Activated T-helper 2 cell treated with anti-CD3 and anti-CD28 coated beads, Interferon-gamma antibody, Interleukin-2, Interleukin-4, amounts not matched to agents 10 μg/mL and 5 μg/mL and 100 μg/mL, durations not matched to agents 14 hours and 24 hours and 36 hours (primary cell): ENCODE measurements around the gene HIVEP1. TPM values are rescaled to one million over a fixed set of nuclear protein-coding genes. Genes with fewer than 3 reads are reported as not detected.
A peak's percentile ranks its signal among the peaks of the same experiment; 100 is the strongest.

Experiments used
- DNase-seq: peaks from one replicate; pipeline ENCODE4 v3.0.0; 2021; ENCODE audit warnings: low spot score
- H3K27ac Mint-ChIP-seq: one replicate; pipeline ENCODE4 v1.8.0; 2021; ENCODE audit warnings: mixed read lengths
- H3K27me3 Mint-ChIP-seq: one replicate; pipeline ENCODE4 v1.8.0; 2021; ENCODE audit warnings: low read depth, mixed read lengths
- H3K36me3 Mint-ChIP-seq: one replicate; pipeline ENCODE4 v1.8.0; 2021; ENCODE audit warnings: low read depth, mixed read lengths
- H3K4me1 Mint-ChIP-seq: one replicate; pipeline ENCODE4 v1.8.0; 2021; ENCODE audit warnings: low read depth, mixed read lengths
- H3K4me3 Mint-ChIP-seq: one replicate; pipeline ENCODE4 v1.8.0; 2021; ENCODE audit warnings: low read depth, mild to moderate bottlenecking, moderate library complexity, mixed read lengths
- H3K9me3 Mint-ChIP-seq: one replicate; pipeline ENCODE4 v1.8.0; 2021; ENCODE audit warnings: mixed read lengths
- intact Hi-C: fragments of 100-400 bp; cut with micrococcal nuclease; formaldehyde crosslinking; loops from one replicate; pipeline ENCODE4 v1.15.1; 2023
- total RNA-seq: library from RNA; stranded (reverse); gene quantifications from 2 replicates; pipeline ENCODE4 v1.2.3, GENCODE V29; 2022

HIVEP1 gene
- total RNA-seq, 1 donor from 2014 or later: 63.8 TPM

GRCh38 chr6:12048609-12049008 is 36.5 kb downstream of the HIVEP1 start:
- no peaks in the 10 kb centered on the region for H3K9me3 Mint-ChIP-seq

GRCh38 chr6:12049165-12049564 is 37.1 kb downstream of the HIVEP1 start:
- intact Hi-C loops: loop anchor here (2.0 kb wide), 1 partner anchor 16 kb away; no protein-coding TSS in a partner anchor
- peaks cover 75% of the 10 kb centered on the region for H3K4me1 Mint-ChIP-seq
- H3K27me3 Mint-ChIP-seq: no peaks in the 10 kb centered on the region
- no peaks in the 10 kb centered on the region for H3K9me3 Mint-ChIP-seq
- no peak for DNase-seq
- H3K4me3 Mint-ChIP-seq: no peak overlapping the region
- peaks cover 52% of the 10 kb centered on the region for H3K36me3 Mint-ChIP-seq
- H3K27ac Mint-ChIP-seq: peak overlapping the region; percentile 79

More at GRCh38 chr6:12048609-12049008, 36.5 kb downstream of the HIVEP1 start:
- Mint-ChIP-seq H3K4me1 (peaks cover 75% of the 10 kb centered on the region), H3K4me3 (no peak overlapping the region), H3K27ac (peak overlapping the region; percentile 79), H3K27me3 (no peaks in the 10 kb centered on the region), H3K36me3 (peaks cover 54% of the 10 kb centered on the region)
- intact Hi-C loops: loop anchor here (2.0 kb wide), 1 partner anchor 16 kb away; no protein-coding TSS in a partner anchor
- no peak for DNase-seq

- H3K4me1 Mint-ChIP-seq: peaks cover 69% of the 10 kb centered on the region
- peak overlapping the region; percentile 91 for H3K27ac Mint-ChIP-seq
- peak; percentile 70 for DNase-seq
- H3K9me3 Mint-ChIP-seq: no peaks in the 10 kb centered on the region
- intact Hi-C loops: loop anchor here (1.0 to 2.0 kb wide), 3 partner anchors 8 to 340 kb away; no protein-coding TSS in a partner anchor
- H3K4me3 Mint-ChIP-seq: peak overlapping the region; percentile 59
- H3K27me3 Mint-ChIP-seq: no peaks in the 10 kb centered on the region
- H3K36me3 Mint-ChIP-seq: peaks cover 53% of the 10 kb centered on the region
Measured at GRCh38 chr6:12051861-12052368, 39.8 kb downstream of the HIVEP1 start.

- intact Hi-C loops: no loop called here
- peak overlapping the region; percentile 56 for H3K4me3 Mint-ChIP-seq
- peak overlapping the region; percentile 85 for H3K27ac Mint-ChIP-seq
- H3K27me3 Mint-ChIP-seq: no peaks in the 10 kb centered on the region
- no peak for DNase-seq
- H3K4me1 Mint-ChIP-seq: peaks cover 56% of the 10 kb centered on the region
- H3K36me3 Mint-ChIP-seq: peaks cover 33% of the 10 kb centered on the region
- H3K9me3 Mint-ChIP-seq: peaks cover 4% of the 10 kb centered on the region
Measured at GRCh38 chr6:12058172-12058961, 46.3 kb downstream of the HIVEP1 start.

GRCh38 chr6:12060780-12061609 is 48.9 kb downstream of the HIVEP1 start:
- Mint-ChIP-seq H3K27me3 (no peaks in the 10 kb centered on the region), H3K36me3 (peaks cover 42% of the 10 kb centered on the region), H3K4me3 (peak overlapping the region; percentile 80), H3K27ac (peak overlapping the region; percentile 88), H3K4me1 (peaks cover 71% of the 10 kb centered on the region), H3K9me3 (peaks cover 4% of the 10 kb centered on the region)
- intact Hi-C loops: loop anchor here (1.0 to 5.0 kb wide), 2 partner anchors 9 to 171 kb away; no protein-coding TSS in a partner anchor
- peak; percentile 71 for DNase-seq

GRCh38 chr6:12062605-12063004 is 50.5 kb downstream of the HIVEP1 start:
- H3K4me1 Mint-ChIP-seq: peaks cover 75% of the 10 kb centered on the region
- no peak overlapping the region for H3K27ac Mint-ChIP-seq
- DNase-seq: no peak
- H3K36me3 Mint-ChIP-seq: peaks cover 39% of the 10 kb centered on the region
- no peak overlapping the region for H3K4me3 Mint-ChIP-seq
- intact Hi-C loops: loop anchor here (5.0 kb wide), 1 partner anchor 170 kb away; no protein-coding TSS in a partner anchor
- H3K9me3 Mint-ChIP-seq: peaks cover 4% of the 10 kb centered on the region
- no peaks in the 10 kb centered on the region for H3K27me3 Mint-ChIP-seq

DNA sequence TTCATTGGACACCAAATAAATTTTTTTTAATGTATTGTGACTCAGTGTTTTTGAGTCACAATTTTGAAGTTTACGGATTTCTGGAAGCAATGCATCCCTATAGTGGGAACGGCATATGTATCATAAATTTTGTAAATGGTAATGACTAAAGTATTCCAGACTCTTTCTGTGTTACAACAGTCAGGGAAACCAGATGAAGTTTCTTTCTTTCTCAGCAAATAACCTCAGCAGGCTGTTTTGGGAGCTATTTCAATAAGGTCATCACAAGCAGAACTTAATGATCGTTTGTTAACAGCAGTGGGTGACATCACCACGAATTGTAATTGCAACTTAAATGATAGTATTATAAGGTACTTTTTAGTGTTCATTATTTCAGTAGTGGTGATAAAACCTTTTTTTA is 52.0 kb downstream of the HIVEP1 start:
- Mint-ChIP-seq H3K4me1 (peaks cover 66% of the 10 kb centered on the region), H3K27me3 (no peaks in the 10 kb centered on the region)
- intact Hi-C loops: loop anchor here (1.0 to 5.0 kb wide), 4 partner anchors 15 to 168 kb away; no protein-coding TSS in a partner anchor

GRCh38 chr6:12064538-12065071 is 52.5 kb downstream of the HIVEP1 start:
- peaks cover 65% of the 10 kb centered on the region for H3K4me1 Mint-ChIP-seq
- H3K27ac Mint-ChIP-seq: peak overlapping the region; percentile 89
- H3K9me3 Mint-ChIP-seq: no peaks in the 10 kb centered on the region
- peak overlapping the region; percentile 38 for H3K4me3 Mint-ChIP-seq
- H3K27me3 Mint-ChIP-seq: no peaks in the 10 kb centered on the region
- intact Hi-C loops: loop anchor here (1.0 to 5.0 kb wide), 4 partner anchors 16 to 168 kb away; no protein-coding TSS in a partner anchor
- no peak for DNase-seq
- peaks cover 29% of the 10 kb centered on the region for H3K36me3 Mint-ChIP-seq

More for the DNA sequence above, 52.0 kb downstream of the HIVEP1 start:
- no peak for DNase-seq
- Mint-ChIP-seq H3K4me3 (peak overlapping the region; percentile 38), H3K9me3 (no peaks in the 10 kb centered on the region), H3K36me3 (peaks cover 33% of the 10 kb centered on the region), H3K27ac (peak overlapping the region; percentile 89)

DNA sequence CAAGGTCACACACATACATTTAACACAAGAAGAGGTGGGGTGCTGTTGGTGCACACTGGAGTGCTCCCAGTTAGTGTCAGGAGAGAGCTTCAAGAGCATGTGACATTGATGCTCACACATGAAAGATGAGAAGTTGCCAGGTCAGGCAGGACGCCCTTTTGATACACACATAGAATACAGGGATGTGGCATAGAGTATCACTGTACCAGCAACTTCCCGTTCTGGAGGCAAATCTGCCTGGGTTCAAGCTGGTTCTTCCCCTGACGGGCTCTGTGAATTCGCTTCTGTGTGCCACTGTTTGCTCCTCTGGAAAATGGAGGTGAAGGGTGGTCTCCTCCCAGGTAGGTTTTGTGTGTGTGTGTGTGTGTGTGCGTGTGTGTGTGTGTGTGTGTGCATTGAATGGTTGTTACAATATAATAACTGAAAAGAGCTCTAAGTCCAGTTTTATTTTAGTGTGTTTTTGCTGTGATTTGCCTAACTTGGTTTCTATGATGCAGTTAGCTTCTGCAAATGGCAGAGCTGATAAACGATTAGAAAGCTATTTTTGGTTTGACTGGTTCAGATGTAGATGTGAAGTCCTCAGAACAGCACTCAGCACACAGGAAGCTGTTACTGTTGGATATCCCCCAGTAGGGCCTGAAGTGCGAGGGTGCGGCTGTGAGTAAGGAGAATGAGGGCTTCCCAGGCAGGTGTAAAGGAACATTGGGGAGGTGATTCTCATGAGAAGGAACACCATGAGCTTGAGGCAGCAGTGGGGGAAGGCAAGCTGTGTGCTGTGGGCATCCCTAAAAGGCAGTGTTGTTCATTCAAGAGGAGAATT is 53.4 kb downstream of the HIVEP1 start:
- DNase-seq: no peak
- peaks cover 61% of the 10 kb centered on the region for H3K4me1 Mint-ChIP-seq
- H3K4me3 Mint-ChIP-seq: peak overlapping the region; percentile 63
- no peaks in the 10 kb centered on the region for H3K9me3 Mint-ChIP-seq
- peak overlapping the region; percentile 89 for H3K27ac Mint-ChIP-seq
- intact Hi-C loops: loop anchor here (2.0 kb wide), 2 partner anchors 17 to 55 kb away; no protein-coding TSS in a partner anchor
- H3K27me3 Mint-ChIP-seq: no peaks in the 10 kb centered on the region
- H3K36me3 Mint-ChIP-seq: peaks cover 25% of the 10 kb centered on the region

GRCh38 chr6:12066297-12066696 is 54.2 kb downstream of the HIVEP1 start:
- intact Hi-C loops: no loop called here
- Mint-ChIP-seq H3K27ac (peak overlapping the region; percentile 89), H3K9me3 (no peaks in the 10 kb centered on the region), H3K4me3 (peak overlapping the region; percentile 63), H3K4me1 (peaks cover 61% of the 10 kb centered on the region), H3K36me3 (peaks cover 33% of the 10 kb centered on the region), H3K27me3 (no peaks in the 10 kb centered on the region)
- no peak for DNase-seq

DNA sequence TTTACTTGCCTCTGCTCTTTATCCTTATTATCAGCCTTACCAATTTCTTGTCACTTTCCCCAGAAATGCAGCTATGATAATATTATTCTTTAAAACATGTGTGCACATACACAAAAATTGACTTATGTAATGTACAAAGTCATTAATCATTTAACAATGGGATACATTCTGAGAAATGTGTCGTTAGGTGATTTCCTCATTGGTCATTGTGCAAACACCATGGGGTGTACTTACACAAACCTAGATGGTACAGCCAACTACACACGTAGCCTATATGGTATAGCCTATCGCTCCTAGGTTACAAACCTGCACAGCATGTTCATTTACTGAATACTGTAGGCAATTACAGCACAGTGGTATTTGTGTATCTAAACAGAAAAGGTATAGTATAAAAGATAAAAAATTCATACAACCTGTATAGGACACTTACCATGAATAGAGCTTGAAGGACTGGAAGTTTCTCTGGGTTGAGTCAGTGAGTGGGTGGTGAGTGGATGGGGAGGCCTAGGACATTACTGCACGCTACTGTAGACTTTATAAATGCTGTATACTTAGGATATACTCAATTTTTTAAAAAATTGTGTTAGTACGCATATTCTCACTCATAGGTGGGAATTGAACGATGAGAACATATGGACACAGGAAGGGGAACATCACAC is 56.9 kb downstream of the HIVEP1 start:
- no peak overlapping the region for H3K4me3 Mint-ChIP-seq
- DNase-seq: no peak
- no peaks in the 10 kb centered on the region for H3K27me3 Mint-ChIP-seq
- H3K9me3 Mint-ChIP-seq: no peaks in the 10 kb centered on the region
- intact Hi-C loops: no loop called here
- H3K4me1 Mint-ChIP-seq: peaks cover 56% of the 10 kb centered on the region
- H3K27ac Mint-ChIP-seq: no peak overlapping the region
- H3K36me3 Mint-ChIP-seq: peaks cover 30% of the 10 kb centered on the region
